Superior temporal gyrus (tissue), 1 donor: ENCODE data around the gene SPOCK2.
A peak's percentile ranks its signal among the peaks of the same experiment; 100 is the strongest.

Experiments
- DNase-seq: peaks from one replicate; pipeline ENCODE4 v3.0.0-alpha.2; 2016; ENCODE audit errors: extremely low spot score

SPOCK2 gene

GRCh38 chr10:72088889-72089575 is 681 bp upstream of the SPOCK2 start:
- DNase-seq = peak; percentile 60

GRCh38 chr10:72087392-72087968 is 871 bp downstream of the SPOCK2 start:
- DNase-seq = no peak

DNA sequence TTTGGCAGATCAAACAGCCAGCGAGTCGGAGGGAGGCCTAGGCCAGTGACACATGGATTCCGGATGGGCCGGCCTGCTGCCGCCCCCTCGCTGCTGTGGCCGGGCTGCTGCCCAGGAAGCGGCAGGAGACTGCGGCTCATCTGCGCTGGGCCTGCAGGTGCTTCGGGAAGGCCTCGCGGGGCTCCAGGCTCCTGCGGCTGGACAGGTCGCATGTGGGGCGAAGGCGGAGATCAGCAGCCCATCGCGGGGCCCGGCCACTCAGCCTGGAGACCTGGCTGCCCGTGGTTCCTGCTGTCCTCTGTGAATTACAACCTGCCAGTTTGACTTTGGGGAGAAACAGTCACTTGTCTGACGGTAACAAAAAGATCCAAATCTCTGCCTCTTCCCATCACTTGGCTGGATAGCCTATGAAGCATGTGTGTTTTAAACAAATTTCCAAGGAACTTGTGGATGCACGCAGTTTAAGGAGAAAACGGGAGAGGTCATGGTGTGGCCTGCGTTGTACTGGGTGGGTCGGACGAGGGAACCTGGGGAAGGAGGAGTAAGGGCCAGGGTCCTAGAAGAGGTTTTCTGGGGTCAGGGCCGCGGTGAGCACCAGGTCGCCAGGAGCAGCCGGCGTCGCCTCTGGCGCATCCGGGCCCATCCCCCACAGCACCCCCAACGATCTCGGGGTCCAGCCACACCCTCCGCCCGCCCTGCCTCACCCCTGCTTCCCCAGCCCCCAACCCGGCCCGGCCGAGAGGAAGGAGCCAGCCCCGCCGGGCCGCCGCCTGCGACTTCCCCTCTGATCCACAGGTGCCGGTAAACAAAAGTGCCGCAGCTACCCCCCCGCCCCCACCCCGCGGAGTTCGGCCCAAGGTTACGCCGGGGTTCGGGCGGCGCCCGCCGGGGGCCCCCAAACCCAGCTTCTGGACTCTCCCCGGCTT is 1.6 kb downstream of the SPOCK2 start:
- DNase-seq = no peak

GRCh38 chr10:72085864-72086465 is 2.4 kb downstream of the SPOCK2 start:
- no peak for DNase-seq

DNA sequence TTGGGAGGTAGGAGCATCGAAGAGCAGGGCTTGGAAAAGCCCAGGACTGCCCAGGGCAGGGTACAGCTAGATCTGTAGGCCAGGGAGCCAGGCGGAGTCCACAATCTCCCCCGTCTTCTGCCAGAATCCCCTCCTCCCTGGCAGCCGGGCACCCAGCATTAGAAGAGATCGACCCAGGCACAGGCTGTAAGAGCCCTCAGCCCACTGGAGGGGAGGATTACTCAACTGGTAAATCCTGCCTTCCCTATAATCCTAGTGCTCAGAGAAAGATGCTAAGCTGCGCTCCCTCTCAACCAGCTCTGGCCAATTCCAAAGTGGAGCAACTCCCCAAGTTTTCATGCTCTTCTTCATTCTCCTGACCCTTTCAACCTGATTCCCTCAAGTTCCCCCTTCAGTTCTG is 3.2 kb downstream of the SPOCK2 start:
- no peak for DNase-seq

DNA sequence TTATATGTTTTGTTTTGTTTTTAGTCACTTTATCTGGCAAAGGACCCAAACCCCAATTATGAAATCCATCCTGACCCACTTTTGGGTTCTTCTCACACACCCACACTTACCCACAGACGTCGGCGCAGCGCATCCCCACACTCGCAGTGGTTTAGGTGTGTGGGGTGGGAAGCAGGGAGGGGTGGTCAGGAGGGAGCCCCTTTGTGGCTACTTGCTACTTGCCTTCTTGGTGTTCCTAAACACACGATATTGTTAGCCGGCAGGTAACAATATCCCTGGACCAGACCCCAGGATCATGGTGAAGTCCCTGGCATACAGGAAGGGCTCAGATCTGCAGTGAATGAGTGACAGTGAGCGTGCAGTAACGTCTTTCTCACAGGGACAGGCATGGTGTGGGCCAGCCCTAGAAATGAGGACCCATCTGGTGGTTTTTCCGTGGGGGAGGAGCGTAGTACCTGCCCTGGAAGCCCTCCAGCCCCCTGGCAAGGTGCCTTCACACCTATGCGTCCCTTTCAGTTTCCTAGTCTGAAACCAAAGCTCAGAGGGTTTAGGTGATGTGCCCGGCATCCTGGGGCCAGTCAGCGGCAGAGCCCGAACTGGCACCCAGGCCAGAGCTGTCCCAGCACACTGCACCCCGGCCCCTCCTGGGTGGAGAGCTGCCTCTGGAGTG is 4.4 kb downstream of the SPOCK2 start:
- no peak for DNase-seq

- DNase-seq = no peak
Measured at GRCh38 chr10:72082856-72083789, 5.2 kb downstream of the SPOCK2 start.

- DNase-seq = no peak
Measured at GRCh38 chr10:72081772-72082590, 6.4 kb downstream of the SPOCK2 start.

GRCh38 chr10:72081210-72081609 is 7.1 kb downstream of the SPOCK2 start:
- no peak for DNase-seq

DNA sequence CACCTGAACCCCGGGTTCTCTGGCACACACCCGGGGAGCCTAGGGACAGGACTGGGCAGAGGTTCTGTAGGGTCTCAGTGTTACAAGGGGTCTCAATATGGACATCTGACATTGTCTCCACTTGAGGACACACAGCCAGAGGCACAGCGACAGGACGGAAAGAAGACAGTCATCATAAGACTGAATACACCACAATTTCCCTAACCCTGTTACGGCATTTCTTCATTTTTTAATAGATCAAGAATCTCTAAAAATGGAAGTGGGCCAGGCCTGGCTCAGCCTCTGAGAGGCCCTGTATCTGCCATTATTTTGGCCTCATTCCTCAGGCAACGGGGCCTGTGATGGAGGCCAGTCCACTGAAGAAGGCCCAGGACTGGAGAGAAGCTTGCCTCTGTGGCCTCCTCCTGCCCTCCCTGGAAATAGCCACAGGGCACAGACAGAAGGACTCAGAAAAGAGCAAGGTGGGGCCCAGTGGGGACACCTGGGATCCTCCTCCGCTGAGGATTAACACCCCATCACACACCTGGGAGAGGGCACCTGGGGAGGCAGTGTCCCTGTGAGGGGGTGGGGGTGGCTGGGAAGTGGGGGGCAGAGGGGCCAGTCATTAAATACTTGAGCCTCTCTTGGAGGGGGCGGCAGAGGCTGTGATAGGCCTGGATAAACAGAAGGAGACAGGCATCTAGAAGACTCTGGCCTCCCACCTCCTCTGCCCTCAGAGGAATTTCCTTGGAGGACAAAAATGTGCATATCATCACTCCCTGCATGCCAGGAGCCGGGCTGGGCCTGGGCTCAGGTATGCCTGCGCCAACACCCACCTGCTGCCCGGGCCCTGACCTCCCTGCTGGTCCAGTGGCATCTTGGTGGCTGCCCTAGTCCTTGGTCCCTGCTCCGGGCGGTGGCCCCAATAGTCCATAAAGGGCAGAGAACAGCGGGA is 8.0 kb downstream of the SPOCK2 start:
- no peak for DNase-seq

DNA sequence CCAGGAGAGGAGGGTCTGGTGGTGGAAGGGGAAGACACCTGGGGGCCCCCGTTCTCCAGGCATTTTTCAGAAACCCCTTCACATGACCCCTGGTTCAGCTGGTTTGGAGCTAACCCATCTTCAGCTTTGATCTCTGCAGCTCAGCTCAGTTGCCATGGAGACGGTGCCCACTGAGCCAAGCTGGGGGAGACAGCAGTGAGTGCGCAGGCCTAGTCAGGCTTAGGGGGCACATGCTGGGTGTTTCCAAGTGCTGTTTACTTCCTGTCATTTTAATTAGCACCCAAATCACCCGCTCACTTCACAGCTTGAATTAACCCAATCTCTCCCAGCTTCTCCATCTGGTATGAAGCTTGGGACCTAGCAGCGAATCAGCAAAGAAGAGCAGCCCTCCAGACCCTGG is 9.0 kb downstream of the SPOCK2 start:
- peak; percentile 47 for DNase-seq

GRCh38 chr10:72077275-72077990 is 10.9 kb downstream of the SPOCK2 start:
- DNase-seq = no peak

- DNase-seq = no peak
Measured at GRCh38 chr10:72076756-72077155, 11.6 kb downstream of the SPOCK2 start.

DNA sequence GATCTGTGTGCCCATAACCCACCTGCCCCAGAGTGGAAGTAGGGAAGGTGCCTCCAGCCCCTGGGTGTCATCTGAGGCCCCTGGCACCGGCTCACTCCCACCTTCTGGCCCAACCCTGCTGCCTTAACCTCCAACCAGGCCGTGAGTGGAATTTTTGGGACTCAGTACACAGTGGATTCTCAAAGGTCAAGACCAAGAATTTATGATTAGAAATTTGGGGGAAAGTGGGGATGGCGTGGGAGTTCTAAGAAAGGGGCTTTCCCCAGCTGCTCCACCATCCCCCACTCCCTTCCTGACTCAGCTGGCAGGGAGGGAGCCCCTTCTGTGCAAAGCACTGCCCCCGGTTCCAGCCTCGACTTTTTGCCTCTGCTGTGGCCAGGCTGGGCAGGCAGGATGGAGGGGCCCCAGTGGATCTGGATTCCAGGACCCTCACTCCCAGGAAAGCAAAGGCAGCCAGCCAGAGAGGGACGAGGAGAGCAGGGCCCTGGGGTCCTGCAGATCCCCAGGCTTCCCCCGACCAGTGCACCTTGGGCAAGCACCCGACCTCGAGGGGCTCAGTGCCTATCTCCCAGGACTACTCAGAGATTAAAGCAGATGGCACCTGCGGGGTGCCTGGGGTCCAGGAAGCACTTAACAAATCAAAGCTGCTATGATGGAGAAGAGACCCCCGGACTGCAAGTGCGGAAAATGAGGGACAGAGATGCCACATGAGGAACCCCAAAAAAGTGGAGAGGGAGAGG is 12.8 kb downstream of the SPOCK2 start:
- no peak for DNase-seq

- no peak for DNase-seq
Measured at GRCh38 chr10:72074574-72075375, 13.6 kb downstream of the SPOCK2 start.
